NCI-H2107 treated with DMSO at 0.1 percent for 48 hours (cell line): ENCODE data around the gene GUCY1A1.

Experiments used
- DNase-seq: peaks from one replicate; lab custom pipeline; 2025; ENCODE audit not compliant: unreplicated experiment; lab: John Stamatoyannopoulos, UW

The GUCY1A1 gene

GRCh38 chr4:155658681-155659064 lies 8.0 kb upstream of the GUCY1A1 start:
- DNase-seq, result no peak

GRCh38 chr4:155659176-155659575 lies 7.5 kb upstream of the GUCY1A1 start:
- no peak for DNase-seq

GRCh38 chr4:155660436-155660835 lies 6.2 kb upstream of the GUCY1A1 start:
- DNase-seq, result no peak

- no peak for DNase-seq
Observed at GRCh38 chr4:155665054-155665453, 1.6 kb upstream of the GUCY1A1 start.

GRCh38 chr4:155667222-155667567 lies 547 bp downstream of the GUCY1A1 start:
- no peak for DNase-seq

- no peak for DNase-seq
Observed at GRCh38 chr4:155667568-155668511, 1.2 kb downstream of the GUCY1A1 start.

GRCh38 chr4:155668707-155669220 lies 2.1 kb downstream of the GUCY1A1 start:
- no peak for DNase-seq

GRCh38 chr4:155672342-155672741 lies 5.7 kb downstream of the GUCY1A1 start:
- no peak for DNase-seq

- DNase-seq, result no peak
Observed at GRCh38 chr4:155673453-155673979, 6.9 kb downstream of the GUCY1A1 start.

- no peak for DNase-seq
Observed at GRCh38 chr4:155674669-155675071, 8.0 kb downstream of the GUCY1A1 start.

- DNase-seq, result no peak
Observed at GRCh38 chr4:155675709-155676429, 9.2 kb downstream of the GUCY1A1 start.

- no peak for DNase-seq
Observed at GRCh38 chr4:155676430-155676825, 9.8 kb downstream of the GUCY1A1 start.

GRCh38 chr4:155678011-155678410 lies 11.4 kb downstream of the GUCY1A1 start:
- no peak for DNase-seq

GRCh38 chr4:155679343-155679742 lies 12.7 kb downstream of the GUCY1A1 start:
- no peak for DNase-seq

- DNase-seq, result no peak
Observed at GRCh38 chr4:155681886-155682285, 15.2 kb downstream of the GUCY1A1 start.

GRCh38 chr4:155684423-155684822 lies 17.8 kb downstream of the GUCY1A1 start:
- no peak for DNase-seq

GRCh38 chr4:155684892-155685541 lies 18.4 kb downstream of the GUCY1A1 start:
- DNase-seq, result no peak

GRCh38 chr4:155687380-155687982 lies 20.8 kb downstream of the GUCY1A1 start:
- no peak for DNase-seq

GRCh38 chr4:155688211-155688610 lies 21.6 kb downstream of the GUCY1A1 start:
- no peak for DNase-seq

GRCh38 chr4:155688860-155689259 lies 22.2 kb downstream of the GUCY1A1 start:
- DNase-seq, result no peak
